HepG2 (cell line): ENCODE data around the gene AGFG1. TPM values are rescaled to one million over a fixed set of nuclear protein-coding genes. Genes with fewer than 3 reads are reported as not detected.

ENCODE experiments used
- HCFC1 ChIP-seq: fragments of 150-350 bp; IDR thresholded peaks from 2 replicates; pipeline ENCODE4 v1.6.1; 2014; ENCODE audit warnings: low read depth, low read length
- HDAC2 ChIP-seq: sonication (generic); formaldehyde crosslinking; IDR thresholded peaks from 2 replicates; pipeline ENCODE4 v1.4.0; 2020; ENCODE audit warnings: missing genetic modification reagents
- HES4 ChIP-seq: sonication (generic); formaldehyde crosslinking; IDR thresholded peaks from 2 replicates; pipeline ENCODE4 v1.9.0; 2021; ENCODE audit warnings: mild to moderate bottlenecking, missing genetic modification reagents, borderline replicate concordance
- LCORL ChIP-seq, 2 experiments: fragments of 450-650 bp in 1 of 2; sonication (generic) in 1 of 2; formaldehyde crosslinking in 1 of 2; IDR thresholded peaks; 2 replicates each; pipeline versions ENCODE4 v1.5.0 to v1.6.1; 2017 to 2020; ENCODE audit warnings: antibody characterized with exemption in 1 of 2, missing genetic modification reagents in 1 of 2
- MTA1 ChIP-seq: sonication (generic); formaldehyde crosslinking; IDR thresholded peaks from 2 replicates; pipeline ENCODE4 v1.4.0; 2020; ENCODE audit warnings: missing genetic modification reagents, mild to moderate bottlenecking, borderline replicate concordance
- PATZ1 ChIP-seq: sonication (generic); formaldehyde crosslinking; IDR thresholded peaks from 2 replicates; pipeline ENCODE4 v1.4.0; 2020; ENCODE audit warnings: missing genetic modification reagents
- POLR2G ChIP-seq: fragments of 200-400 bp; formaldehyde crosslinking; IDR thresholded peaks from 2 replicates; pipeline ENCODE4 v1.6.1; 2018; ENCODE audit warnings: mild to moderate bottlenecking, low read depth, low read length, moderate library complexity
- PRDM15 ChIP-seq: sonication (generic); formaldehyde crosslinking; IDR thresholded peaks from 2 replicates; pipeline ENCODE4 v1.4.0; 2020; ENCODE audit warnings: missing genetic modification reagents
- RAD51 ChIP-seq: fragments of 450-650 bp; IDR thresholded peaks from 2 replicates; pipeline ENCODE4 v1.6.1; 2016; ENCODE audit warnings: borderline replicate concordance
- RNF2 ChIP-seq: fragments of 450-650 bp; conservative IDR thresholded peaks from 2 replicates; pipeline ENCODE4 v1.6.1; 2016; ENCODE audit warnings: low read depth
- TAF1 ChIP-seq: sonication (generic); formaldehyde crosslinking; IDR thresholded peaks from 2 replicates; pipeline ENCODE4 v1.4.0; 2020; ENCODE audit warnings: missing genetic modification reagents
- ZNF101 ChIP-seq: sonication (generic); formaldehyde crosslinking; IDR thresholded peaks from 2 replicates; pipeline ENCODE4 v1.4.0; 2020; ENCODE audit warnings: mild to moderate bottlenecking, low read depth, missing genetic modification reagents, borderline replicate concordance
- ZNF687 ChIP-seq: sonication (generic); formaldehyde crosslinking; IDR thresholded peaks from 2 replicates; pipeline ENCODE4 v1.5.1; 2020; ENCODE audit warnings: mild to moderate bottlenecking, missing genetic modification reagents, moderate library complexity
- ZNF781 ChIP-seq: sonication (generic); formaldehyde crosslinking; IDR thresholded peaks from 2 replicates; pipeline ENCODE4 v1.5.1; 2020; ENCODE audit warnings: borderline replicate concordance, mild to moderate bottlenecking, missing genetic modification reagents; ENCODE audit errors: not compliant biosample characterization
- ZNF883 ChIP-seq: sonication (generic); formaldehyde crosslinking; IDR thresholded peaks from 2 replicates; pipeline ENCODE4 v1.5.1; 2020; ENCODE audit warnings: mild to moderate bottlenecking, missing genetic modification reagents; ENCODE audit errors: not compliant biosample characterization
- polyA plus RNA-seq, 8 experiments: library from polyadenylated mRNA; depleted of rRNA in 3 of 8; stranded (reverse) in 7 of 8; unstranded in 1 of 8; fragments of >200 nt; fragmentation: Illumina TruSeq in 4 of 8; extraction: Trizol in 4 of 8; gene quantifications; 2 replicates each; pipeline versions ENCODE4 v1.2.1 to v1.2.3, GENCODE V29; 2011 to 2016; ENCODE audit warnings: low read depth in 4 of 8, missing spikeins in 1 of 8, mixed read lengths in 1 of 8; ENCODE audit not compliant: insufficient read depth in 1 of 8
- total RNA-seq, 5 experiments: library from RNA; depleted of rRNA; stranded (reverse); fragments of >200 nt; fragmentation: Illumina TruSeq; extraction: Trizol; gene quantifications; 2 replicates each; pipeline ENCODE4 v1.2.3, GENCODE V29; 2016; ENCODE audit warnings: low read depth in 1 of 5
- TF ChIP-seq, protein P1 (sequence below): IDR thresholded peaks from 2 replicates; pipeline ENCODE4 v1.6.1; 2016; ENCODE audit warnings: low read depth

AGFG1 gene
- total and polyA plus RNA-seq, 2 of the 13 experiments (the other 11 are each of a cell fraction or from before 2014, with no cell fraction given) = 145 to 168 TPM

GRCh38 chr2:227471924-227472264 lies at the start of gene AGFG1 (continued):
- TF ChIP-seq PATZ1 (CRISPR knock-in tag) (peak; percentile 65), ZNF101 (CRISPR knock-in tag) (no peak), HCFC1 (peak; percentile 25; the same call in 1 of the 2 replicates), HDAC2 (peak; percentile 71), ZNF883 (CRISPR knock-in tag) (peak; percentile 58), POLR2G (peak; percentile 91), LCORL (IDR thresholded peaks at IDR 0.05) (no peak), LCORL (CRISPR knock-in tag; IDR thresholded peaks at IDR 0.05) (peak; percentile 58; the same call in 1 of the 2 replicates), RAD51 (no peak), HES4 (CRISPR knock-in tag) (no peak), ZNF687 (CRISPR knock-in tag) (peak; percentile 72), PRDM15 (CRISPR knock-in tag) (no peak), ZNF781 (CRISPR knock-in tag) (no peak), RNF2 (no peak), MTA1 (peak; percentile 51; the same call in 1 of the 2 replicates), TAF1 (CRISPR knock-in tag) (peak; percentile 85; the same call in 1 of the 2 replicates)
- TF ChIP-seq, protein P1, sequence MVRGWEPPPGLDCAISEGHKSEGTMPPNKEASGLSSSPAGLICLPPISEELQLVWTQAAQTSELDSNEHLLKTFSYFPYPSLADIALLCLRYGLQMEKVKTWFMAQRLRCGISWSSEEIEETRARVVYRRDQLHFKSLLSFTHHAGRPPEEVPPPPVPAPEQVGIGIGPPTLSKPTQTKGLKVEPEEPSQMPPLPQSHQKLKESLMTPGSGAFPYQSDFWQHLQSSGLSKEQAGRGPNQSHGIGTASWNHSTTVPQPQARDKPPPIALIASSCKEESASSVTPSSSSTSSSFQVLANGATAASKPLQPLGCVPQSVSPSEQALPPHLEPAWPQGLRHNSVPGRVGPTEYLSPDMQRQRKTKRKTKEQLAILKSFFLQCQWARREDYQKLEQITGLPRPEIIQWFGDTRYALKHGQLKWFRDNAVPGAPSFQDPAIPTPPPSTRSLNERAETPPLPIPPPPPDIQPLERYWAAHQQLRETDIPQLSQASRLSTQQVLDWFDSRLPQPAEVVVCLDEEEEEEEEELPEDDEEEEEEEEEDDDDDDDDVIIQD (CRISPR knock-in tag) = peak; percentile 94
